NCI-H446 (cell line): ENCODE results near the gene BCL7C.
"Not testable (repeated sequence)": the region's sequence is repeated elsewhere in the genome, so short reads cannot be mapped to it uniquely, and the experiment has no call there.

Experiments used
- DNase-seq, 2 experiments: peaks; one replicate each; lab custom pipeline; 2025; lab: John Stamatoyannopoulos, UW

Gene BCL7C

DNA sequence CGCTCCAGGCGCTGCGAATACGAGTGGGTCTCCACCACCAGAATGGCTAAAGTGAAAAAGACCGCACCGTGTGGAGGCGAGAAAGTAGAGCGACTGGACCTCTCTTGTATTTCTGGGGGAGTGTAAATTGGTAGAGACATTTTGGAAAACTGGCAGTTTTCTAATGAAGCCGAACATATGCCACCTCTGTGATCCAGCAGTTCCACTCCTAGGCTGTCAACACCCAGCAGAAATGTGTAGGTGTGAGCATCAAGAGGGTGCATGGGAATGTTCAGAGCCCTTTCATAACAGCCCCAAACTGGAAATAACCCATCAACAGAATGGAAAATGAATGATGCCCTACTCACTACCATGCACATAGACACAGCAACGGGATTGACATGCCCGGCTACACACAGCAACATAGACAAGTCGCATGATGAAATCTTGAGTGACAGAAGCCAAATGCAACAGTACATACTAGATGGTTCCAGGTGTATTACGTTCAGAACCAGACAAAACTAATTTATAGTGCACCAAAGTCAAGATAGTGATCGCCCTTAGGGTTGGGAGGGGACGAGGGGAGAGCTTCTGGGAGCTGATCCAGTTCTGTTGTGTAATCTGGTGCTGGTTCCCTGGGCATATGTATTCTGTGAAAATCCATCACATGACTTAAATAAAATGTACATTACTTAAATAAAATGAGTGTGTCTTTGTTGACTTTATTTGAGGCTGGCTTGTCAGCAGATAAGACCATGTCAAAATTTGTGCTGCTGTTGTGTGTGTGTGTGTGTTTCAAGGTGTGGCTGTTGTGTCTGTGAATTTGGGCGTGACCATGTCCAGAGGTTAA, 877 bp upstream of the BCL7C start:
- no peak for DNase-seq

DNA sequence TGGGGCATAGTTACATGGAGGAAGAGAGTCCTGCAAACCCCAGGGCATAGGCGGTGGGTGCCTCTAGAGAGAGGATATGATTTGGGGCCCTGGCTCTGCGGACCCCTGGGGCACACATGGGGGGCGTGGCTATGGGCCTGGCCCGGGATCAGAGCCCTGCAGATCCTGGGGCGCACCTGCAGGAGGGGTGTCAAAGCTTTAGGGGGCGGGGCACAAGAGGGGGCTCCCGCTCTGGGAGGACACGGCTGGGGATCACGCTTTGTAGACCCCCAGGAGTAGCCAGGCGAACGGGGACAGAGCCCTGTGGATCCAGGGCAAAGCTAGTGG, 497 bp downstream of the BCL7C start:
- no peak for DNase-seq

DNA sequence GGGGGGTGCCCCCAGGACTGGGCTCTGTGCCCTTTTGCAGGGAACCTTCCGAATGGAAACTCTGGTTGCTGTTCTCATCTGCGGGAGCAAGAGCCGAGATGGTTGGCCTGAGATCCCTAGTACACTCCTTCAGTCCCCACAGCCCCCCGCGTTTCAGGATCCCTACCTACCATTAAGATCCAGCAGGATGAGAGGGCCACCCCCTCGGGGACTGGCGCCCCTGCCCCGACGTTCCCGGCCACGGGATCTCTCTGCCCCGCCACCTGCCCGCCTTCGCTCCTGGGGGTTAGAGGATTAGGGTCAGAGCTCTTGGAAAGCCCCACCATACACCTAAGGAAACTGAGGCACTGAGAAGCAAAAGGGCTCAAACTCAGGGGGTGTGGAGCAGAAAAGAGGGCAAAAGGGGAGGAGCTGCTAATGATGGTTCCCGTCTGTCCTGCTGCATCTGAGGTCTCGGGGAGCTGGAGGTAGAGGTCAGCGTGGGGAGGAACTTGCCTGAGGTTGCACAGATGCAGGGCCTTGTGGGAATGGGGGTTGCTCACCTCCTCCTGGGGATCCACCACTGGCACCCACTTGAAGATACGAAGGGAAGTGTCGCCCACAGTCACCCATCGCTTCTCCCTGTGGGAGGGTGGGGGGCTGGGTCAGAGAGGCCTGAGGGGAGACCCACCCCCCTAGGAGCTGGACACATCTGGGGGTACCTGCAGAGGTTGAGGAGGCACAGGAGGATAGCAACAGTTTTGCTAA, 1.0 kb downstream of the BCL7C start:
- DNase-seq, result no peak

DNA sequence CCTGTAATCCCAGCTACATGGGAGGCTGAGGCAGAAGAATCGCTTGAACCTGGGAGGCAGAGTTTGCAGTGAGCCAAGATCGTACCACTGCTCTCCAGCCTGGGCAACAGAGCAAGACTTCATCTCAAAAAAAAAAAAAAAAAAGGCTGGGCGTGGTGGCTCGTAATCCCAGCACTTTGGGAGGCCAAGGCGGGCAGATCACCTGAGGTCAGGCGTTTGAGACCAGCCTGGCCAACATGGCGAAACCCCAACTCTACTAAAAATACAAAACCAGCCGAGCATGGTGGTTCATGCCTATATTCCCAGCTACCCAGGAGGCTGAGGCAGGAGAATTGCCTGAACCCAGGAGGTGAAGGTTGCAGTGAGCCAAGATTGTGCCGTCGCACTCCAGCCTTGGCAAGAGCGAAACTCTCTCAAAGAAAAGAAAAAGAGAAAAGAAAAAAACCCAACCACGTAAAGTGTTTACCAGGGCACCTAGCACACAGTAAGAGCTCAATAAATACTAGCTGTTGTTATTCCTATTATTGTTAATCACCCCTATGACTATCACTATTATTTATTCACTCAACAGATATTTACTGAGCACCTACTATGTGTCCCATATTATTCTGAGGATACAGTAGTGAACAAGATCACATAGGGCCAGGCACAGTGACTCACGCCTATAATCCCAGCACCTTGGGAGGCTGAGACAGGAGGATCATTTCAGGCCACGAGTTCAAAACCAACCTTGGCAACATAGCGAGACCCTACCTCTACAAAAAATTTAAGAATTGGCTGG, 2.6 kb downstream of the BCL7C start:
- DNase-seq, result not testable (repeated sequence)

DNA sequence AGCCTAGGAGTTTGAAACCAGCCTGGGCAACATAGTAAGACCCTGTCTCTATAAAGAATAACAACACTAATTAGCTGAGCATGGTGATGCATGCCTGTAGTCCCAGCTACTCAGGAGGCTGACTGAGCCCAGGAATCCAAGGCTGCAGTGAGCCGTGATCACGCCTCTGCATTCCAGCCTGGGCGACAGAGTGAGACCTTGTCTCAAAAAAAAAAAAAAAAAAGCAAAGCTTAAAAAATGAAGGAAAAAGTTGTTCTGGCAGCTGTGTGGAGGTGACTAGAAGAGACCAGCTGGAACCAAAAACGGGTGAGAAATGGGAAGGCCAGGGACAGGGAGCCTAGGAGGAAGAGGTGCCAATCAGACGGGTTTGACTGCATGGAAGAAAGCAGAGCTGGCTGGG, 4.2 kb downstream of the BCL7C start:
- DNase-seq, result no peak

DNA sequence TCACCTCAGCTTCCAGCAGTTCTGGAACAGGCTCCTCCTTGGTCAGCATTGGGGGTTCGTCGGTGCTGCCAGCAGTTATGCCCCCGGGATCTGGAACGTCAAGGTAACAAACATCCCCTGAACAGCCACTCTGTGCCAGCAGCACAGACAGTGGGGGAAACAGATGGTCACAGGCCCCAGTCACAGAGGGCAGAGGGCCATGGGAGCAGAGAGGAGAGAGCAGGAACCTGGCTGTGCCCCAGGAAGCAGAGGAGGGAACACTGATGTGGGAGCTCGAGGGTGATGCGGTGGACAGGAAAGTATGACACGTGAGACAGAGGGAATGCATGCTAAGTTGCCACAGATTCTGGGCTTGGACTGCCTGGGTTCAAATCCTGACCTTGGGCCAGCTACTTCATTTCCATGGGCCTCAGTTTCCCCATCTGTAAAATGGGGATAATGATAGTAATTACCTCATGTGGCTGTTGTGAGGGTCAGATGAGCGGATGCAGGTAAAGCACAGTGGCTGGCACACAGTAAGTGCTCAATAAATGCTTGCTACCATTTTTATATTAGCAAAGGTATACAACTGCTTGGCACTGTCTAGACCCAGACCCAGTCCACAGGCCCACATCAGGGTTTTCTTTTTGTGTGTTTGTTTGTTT, 4.9 kb downstream of the BCL7C start:
- no peak for DNase-seq

DNA sequence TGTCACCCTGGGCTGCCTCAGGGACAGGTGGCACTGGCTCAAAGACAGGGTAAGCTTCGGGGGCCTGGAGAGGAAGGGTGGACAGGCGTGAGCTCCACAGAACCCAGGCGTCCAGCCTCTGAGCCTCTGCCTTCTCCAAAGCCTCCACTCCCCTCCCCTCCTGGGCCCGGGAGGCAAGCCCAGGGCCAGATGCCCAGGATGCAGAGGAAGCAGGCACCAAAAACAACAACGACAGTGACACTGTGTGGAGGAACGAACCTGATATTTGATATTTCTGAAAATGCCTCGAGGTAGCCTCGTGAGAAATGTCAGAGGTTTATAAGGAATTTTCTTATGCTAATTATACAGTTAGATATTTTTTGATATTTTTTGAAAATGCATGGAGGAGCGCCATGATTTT, 6.0 kb downstream of the BCL7C start:
- DNase-seq, result no peak

DNA sequence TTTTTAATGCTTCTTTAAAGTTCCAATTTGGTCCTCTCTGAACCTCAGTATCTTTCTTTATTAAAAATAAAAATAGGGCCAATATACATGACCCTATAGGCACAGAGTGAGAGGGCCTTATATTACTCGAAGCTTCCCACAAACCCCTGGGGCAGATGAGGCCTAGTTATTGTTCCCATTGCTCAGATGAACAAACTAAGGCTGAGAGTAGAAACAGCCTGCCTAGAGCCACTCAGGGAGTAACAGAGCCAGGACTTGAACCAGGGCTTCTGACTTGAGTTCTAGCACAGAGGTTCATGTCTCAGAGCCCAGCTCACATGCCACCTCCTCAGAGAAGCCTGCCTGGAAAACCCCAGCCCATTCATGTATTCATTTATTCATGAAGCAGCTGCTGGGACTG, 7.7 kb downstream of the BCL7C start:
- DNase-seq, result no peak

DNA sequence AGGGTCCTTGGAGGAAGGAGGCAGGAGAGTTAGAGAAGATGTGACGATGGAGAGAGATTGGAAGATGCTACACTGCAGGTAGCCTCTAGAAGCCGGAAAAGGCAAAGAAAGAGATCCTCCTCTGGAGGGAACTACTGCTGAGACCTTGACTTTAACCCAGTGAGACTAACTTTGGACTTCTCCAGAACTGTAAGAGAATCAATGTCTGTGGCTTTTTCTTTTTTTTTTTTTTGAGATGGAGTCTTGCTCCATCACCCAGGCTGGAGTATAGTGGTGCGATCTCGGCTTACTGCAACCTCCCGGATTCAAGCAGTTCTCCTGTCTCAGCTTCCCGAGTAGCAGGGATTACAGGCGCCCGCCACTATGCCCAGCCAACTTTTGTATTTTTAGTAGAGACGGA, 8.7 kb downstream of the BCL7C start:
- DNase-seq, result no peak

DNA sequence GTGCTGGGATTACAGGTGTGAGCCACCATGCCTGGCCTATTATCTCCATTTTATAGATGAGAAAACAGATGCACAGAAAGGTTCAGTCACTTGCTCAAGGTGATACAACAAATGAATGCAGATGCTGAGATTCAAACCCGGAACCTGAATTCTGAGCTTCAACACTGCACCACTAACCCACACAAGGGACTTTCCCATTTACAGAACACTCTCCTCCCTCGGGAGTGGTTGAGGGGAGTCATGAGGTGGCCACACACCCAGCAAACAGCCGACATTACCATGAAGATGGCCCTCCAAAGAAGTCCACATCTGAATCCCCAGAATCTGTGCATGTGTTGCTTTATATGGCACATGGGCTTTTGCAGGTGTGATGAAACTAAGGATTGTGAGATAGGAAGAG, 9.1 kb downstream of the BCL7C start:
- no peak for DNase-seq

DNA sequence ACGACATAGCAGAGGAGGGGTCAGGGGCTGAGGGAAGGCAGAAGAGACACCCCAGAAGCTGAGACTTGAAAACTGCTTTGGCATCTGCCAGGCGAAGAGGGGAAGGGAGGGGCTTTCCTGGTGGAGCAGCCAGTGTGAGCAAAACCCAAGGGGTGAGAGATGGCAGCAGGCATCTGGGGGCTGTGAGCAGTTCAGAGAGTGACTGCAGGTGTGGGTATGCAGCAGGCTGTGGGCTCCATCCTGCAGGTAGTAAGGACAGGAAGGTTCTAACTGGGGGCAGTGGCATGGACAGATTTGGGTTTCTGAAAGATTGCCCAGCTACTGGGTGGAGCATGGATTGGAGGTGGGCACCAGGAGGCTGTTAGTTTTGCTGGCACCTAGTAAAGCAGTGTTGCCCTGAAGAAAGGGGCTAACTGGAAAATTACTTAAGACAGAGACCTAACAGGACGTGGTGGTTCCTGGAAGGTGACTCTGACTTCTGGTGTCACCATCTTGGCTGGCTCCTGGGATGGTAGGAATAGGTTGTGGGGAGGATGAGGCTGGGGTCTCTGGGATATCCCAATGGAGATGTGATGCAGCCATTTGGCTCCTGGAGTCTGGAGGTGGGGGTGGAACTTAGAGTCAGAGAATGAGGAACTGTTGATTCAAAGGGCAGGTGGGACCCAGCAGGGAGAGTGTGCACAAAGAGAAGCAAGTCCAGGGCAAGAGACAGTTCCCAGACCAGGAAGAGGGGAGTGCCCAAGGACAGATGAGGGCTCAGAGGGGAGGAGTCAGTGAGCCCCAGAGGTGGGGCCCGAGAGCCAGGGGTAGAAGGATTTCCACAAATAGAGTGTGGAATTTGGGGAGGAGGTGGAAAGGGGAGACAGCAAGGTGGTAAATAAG, 11.2 kb downstream of the BCL7C start:
- no peak for DNase-seq

DNA sequence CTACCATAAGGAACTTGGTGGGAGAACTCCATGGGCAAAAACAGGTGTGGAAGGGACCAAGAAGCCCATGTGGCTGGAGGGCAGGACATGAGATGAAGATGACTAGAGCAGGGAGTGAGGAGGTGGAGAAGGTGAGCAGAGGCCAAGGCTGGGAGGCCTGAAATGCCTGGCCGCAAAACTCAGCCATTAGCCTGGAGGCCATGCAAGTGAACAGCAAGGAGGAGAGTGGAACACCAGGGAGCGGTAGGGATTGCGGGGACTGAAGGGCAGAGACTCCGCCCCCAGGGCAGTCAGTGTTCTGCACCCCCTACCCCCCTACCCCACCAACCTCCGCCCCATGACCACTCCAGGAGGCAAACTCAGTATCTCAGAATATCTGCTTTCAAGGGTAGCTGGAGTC, 17.0 kb downstream of the BCL7C start:
- DNase-seq, result no peak

DNA sequence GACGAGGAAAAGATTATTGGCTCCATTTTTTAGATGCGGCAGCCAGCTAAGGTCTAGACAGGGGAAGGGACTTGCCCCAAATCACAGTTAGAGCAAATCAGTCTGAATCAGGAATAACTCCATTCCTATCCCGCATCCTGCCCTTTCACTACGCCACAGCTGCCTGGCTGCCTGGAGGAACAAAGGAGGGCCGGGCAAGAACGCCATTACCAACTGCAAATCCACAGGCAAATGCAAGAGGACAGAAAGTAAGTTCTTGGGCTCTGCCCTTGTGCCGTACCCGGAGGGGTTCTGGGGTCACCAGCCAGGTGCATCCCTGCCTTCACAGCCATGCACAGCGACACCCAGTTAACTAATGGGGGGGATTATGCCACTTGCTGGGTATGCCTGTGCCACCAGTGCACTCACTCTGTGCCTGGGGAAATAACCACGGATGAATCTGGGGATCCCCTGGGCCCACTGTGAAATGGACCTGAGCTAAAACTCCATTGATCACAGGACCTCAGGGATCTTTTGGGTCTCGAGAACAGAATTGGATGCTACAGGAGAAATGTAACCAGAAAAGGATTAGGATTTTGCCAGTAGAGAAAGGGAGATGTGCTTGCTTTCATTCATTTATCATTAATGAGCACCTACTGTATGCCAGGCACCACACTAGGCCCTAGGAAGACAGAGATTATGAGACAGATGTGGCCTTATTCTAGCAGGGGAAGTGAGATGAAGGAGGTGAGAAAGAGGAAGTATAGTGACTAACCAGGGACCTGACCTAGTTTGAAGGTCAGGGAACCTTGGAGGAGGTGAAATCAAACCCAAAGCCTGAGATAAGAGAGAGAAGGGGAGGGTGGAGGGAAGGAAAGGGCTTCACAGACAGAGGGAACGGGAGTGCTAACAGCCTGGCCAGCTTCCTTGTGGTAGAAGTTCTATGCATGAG, 17.7 kb downstream of the BCL7C start:
- DNase-seq, result peak in 1 of 2 experiments; percentile 19

DNA sequence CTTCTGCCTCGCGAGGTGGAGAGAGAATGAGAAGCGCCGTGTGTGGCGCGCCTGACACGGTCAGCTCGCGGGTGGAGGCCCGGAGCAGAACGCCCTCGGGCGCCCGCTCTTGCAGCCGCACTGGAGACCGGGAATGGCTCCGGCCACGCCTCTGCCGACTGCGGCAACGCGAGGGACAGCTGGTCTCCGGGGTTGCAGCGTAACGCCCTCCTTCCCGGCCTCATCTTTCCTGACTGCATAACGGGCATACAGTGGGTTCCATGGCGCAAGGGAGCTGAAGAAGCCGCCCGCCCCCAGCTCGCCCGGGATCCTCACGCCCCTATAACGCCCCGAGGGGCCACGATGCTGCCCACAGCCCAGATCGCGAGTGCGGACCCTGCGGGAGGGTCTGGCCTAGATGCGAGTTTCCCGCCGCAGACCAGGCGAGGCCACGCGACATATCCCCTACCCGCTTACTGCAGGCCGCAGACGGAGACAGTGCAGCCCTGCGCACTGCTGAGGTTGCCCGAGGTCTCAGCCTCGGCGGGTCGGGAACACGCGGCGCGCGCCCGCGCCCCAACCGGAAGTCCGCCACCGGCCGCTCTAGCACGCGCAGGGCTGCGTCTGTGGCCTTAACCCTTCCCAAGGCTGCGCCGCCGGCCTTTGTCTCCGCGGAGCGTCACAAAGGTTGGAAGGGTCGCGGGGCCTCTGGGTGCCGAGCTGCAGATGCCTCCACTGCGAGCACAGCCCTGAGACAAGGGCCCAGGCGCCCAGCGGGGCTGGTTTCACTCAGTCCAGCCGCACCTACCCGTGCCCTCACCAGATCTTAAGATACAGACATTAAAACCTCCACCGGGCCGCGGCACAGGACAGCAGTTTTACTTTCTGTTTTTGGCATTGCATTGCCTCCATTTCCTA, 18.8 kb downstream of the BCL7C start:
- DNase-seq, result peak; percentile 77 to 90

DNA sequence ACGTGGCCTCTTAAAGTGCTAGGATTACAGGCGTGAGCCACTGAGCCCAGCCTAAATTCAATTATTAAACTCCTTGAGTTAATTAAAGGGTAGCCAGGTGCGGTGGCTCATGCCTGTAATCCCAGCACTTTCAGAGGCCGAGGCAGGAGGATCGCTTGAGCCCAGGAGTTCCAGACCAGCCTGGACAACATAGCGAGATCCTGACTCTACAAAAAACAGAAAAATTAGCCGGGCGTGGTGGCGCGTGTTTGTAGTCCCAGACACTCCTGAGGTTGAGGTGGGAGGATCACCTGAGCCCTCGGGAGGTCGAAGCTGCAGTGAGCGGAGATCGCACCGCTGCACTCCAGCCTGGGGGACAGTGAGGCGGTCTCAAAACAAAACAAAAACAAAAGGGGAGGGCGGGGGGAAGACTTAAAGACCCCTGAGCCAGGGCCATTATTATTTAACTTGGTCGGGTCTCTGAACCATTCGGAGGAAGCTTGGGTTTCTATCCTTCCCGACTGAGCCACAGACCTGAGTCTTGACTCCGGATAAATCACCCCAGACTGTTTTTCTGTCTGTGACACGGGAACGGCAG, 19.5 kb downstream of the BCL7C start:
- DNase-seq, result no peak

DNA sequence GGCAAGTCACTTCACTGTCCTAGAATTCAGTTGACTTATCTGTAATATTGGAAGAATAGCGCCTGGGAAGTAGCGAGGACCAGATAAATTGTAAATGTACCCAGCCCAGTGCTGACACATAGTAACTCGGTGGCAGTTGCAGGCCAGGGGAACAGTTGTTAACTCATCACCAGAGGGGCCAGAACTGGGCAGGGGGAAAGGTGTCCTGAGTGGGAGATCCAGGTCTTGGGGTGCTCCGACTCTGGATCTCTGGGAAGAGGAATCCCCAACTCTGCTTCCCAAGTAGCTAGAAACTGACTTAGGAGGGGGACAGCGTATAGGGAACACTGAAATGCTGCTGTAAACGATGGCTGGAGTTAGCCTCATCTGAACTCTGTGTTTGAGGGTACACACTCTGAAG, 23.0 kb downstream of the BCL7C start:
- no peak for DNase-seq

DNA sequence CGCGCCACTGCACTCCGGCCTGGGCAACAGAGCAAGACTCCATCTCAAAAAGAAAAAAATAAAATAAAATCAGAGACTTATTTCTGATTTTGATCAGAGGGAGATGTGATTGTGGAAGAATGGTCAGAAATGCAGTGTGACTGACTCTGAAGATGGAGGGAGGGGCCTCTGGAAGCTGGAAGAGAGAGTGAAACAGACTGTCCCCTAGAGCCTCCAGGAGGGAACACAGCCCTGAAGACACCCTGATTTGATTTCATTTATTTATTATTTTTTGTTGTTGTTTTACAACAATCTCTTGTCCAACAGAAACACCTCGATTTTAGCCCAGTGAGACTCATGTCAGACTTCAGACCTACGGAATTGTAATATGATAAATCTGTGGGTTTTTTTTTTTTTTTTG, 26.1 kb downstream of the BCL7C start:
- no peak for DNase-seq

DNA sequence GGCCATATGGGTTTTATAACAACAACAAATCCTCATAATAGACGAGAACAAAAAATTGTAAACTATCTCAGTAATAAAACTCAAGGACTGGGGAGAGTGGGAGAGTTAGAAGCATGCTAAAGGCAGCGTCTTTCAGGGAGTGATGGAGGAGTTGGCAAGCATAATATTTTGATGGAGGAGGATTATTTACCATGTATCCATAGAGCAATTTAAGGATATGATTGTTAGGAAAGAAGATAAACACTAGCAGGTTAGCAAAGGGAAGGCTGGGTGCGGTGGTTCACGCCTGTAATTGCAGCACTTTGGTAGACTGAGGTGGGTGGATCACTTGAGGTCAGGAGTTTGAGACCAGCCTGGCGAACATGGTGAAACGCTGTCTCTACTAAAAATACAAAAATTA, 27.8 kb downstream of the BCL7C start:
- DNase-seq, result no peak

DNA sequence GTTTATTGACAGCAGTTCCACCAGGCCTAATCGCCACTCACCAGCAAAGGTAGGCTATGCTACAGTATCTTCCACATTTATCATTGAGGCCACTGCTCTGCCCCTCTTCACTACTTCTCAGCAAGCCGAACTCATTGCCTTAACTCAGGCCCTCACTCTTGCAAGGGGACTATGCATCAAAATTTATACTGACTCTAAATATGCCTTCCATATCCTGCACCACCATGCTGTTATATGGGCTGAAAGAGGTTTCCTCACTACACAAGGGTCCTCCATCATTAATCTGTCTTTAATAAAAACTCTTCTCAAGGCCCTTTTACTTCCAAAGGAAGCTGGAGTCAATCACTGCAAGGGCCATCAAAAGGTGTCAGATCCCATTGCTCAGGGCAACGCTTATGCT, 30.7 kb downstream of the BCL7C start:
- DNase-seq, result not testable (repeated sequence)
